ENCODE measurements around the gene TMEM52. TPM values are rescaled to one million over a fixed set of nuclear protein-coding genes. Genes with fewer than 3 reads are reported as not detected.
A peak's percentile ranks its signal among the peaks of the same experiment; 100 is the strongest.

Gene TMEM52
- polyA plus RNA-seq, 1 of the 3 experiments (the other 2 are of a cell fraction): 4.8 TPM

DNA sequence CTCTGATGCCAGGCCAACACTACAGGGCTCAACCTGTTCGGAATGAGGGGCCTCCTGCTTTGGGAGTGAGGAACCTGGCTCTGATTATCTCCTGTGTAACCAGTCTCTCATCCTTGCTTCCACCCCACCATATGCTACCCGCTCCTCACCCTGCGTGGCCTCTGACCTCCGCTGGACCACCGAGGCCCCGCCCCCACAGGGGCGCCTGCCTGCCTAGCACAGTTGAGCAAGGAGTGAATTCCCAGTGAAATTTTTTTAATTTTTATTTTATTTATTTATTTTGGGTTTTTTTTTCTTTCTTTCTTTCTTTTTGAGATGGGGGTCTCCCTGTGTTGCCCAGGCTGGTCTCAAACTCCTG lies 26.3 kb downstream of the TMEM52 start:
- peaks cover 0 to 8% of the 10 kb centered on the region in 2 experiments for H3K36me3 ChIP-seq (replicated peaks in 1 of 2; ENCODE audit: control insufficient read depth in 1 of 2, insufficient read depth in 2 of 2, low read length in 1 of 2)
- peaks cover 0 to 39% of the 10 kb centered on the region in 2 experiments; a peak in 3 of 4 replicates for H3K4me1 ChIP-seq (ENCODE audit: control insufficient read depth in 1 of 2, insufficient read depth in 2 of 2, low read depth in 1 of 2, low read length in 1 of 2)
- H2AFZ ChIP-seq (ENCODE audit: low read depth): no peak overlapping the region
- DNase-seq: no peak
- no peak overlapping the region; the same call in 1 of the 2 replicates for H3K4me2 ChIP-seq
- no peaks in the 10 kb centered on the region for H3K9me3 ChIP-seq
- H3K9me2 ChIP-seq: no peaks in the 10 kb centered on the region
- H3K27ac ChIP-seq (ENCODE audit: low read depth in 2 of 2, low read length in 1 of 2): no peak overlapping the region
- ChIA-PET CTCF (interaction anchor here (1.3 to 2.0 kb wide), 4 partner anchors 13 to 152 kb away, joined by 5 to 9 read pairs (median 8); no protein-coding TSS in a partner anchor), POLR2A (no interaction called here)
- no peaks in the 10 kb centered on the region for H3K27me3 ChIP-seq (ENCODE audit: insufficient read depth)
- TF ChIP-seq, protein P1, sequence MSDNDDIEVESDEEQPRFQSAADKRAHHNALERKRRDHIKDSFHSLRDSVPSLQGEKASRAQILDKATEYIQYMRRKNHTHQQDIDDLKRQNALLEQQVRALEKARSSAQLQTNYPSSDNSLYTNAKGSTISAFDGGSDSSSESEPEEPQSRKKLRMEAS (IDR thresholded peaks at IDR 0.05; ENCODE audit: low read depth): no peak
- no peak for TF ChIP-seq TCF12 (IDR thresholded peaks at IDR 0.05)
- TF ChIP-seq, protein P2, sequence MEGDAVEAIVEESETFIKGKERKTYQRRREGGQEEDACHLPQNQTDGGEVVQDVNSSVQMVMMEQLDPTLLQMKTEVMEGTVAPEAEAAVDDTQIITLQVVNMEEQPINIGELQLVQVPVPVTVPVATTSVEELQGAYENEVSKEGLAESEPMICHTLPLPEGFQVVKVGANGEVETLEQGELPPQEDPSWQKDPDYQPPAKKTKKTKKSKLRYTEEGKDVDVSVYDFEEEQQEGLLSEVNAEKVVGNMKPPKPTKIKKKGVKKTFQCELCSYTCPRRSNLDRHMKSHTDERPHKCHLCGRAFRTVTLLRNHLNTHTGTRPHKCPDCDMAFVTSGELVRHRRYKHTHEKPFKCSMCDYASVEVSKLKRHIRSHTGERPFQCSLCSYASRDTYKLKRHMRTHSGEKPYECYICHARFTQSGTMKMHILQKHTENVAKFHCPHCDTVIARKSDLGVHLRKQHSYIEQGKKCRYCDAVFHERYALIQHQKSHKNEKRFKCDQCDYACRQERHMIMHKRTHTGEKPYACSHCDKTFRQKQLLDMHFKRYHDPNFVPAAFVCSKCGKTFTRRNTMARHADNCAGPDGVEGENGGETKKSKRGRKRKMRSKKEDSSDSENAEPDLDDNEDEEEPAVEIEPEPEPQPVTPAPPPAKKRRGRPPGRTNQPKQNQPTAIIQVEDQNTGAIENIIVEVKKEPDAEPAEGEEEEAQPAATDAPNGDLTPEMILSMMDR (IDR thresholded peaks at IDR 0.05): no peak
- no peak for TF ChIP-seq EP300 (IDR thresholded peaks at IDR 0.05; ENCODE audit: borderline replicate concordance in 1 of 2, low read depth in 1 of 2, low read length in 1 of 2)
- TF ChIP-seq GABPA (IDR thresholded peaks at IDR 0.05; ENCODE audit: low read depth): no peak
- TF ChIP-seq FOXM1 (IDR thresholded peaks at IDR 0.05; ENCODE audit: low read depth): no peak
- no peak for TF ChIP-seq FOSL2 (IDR thresholded peaks at IDR 0.05; ENCODE audit: borderline replicate concordance, low read depth)
- no peak for TF ChIP-seq RCOR1 (IDR thresholded peaks at IDR 0.05; ENCODE audit: low read length)
- no peak for TF ChIP-seq SIN3A (IDR thresholded peaks at IDR 0.05; ENCODE audit: borderline replicate concordance, low read depth, low read length)
- peaks cover 35% of the 10 kb centered on the region for H3K79me2 ChIP-seq (ENCODE audit: insufficient read depth)
- H3K4me3 ChIP-seq (ENCODE audit: low read depth in 2 of 2, low read length in 1 of 2): no peak overlapping the region
- H4K20me1 ChIP-seq (ENCODE audit: insufficient read depth): peaks cover 22% of the 10 kb centered on the region
- H3K9ac ChIP-seq: no peak overlapping the region
- H3F3A ChIP-seq (replicated peaks; ENCODE audit: insufficient read depth): peaks cover 6% of the 10 kb centered on the region
- 91% methylated on average over 7 of the region's 7 CpGs for WGBS (ENCODE audit: low lambda C conversion rate)

DNA sequence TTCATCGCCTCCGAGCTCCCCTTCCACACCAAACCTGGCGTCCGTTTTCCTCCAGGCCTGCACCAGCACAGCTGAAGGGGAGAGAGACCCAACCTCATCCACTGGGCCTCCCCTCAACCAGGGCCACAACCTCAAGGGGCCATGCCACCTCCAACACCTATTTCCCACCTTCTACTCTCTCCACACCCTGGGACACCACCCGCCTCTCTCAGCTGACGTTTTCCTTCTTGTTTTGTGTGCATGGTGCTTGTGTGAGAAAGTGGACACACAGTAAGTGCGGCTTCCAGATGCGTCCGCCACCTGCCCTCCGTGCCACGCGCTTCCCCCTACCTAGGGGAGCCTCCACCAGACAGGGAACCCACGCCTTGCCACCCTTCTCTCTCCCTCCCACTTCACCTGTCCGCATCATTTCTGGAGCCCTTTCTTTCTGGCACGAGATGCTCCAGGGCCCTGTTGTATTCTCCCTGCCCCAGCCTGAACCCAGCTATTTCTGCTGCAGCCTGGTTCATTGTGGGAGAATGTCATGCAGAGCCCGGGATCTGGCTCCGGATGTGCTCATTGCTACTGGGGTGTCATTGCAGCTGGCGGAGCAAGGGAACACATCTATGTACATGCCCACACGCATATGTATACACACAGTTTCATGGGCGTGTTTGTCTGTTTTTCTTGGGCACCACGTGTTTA lies 26.9 kb downstream of the TMEM52 start:
- Histone ChIP-seq H2AFZ (ENCODE audit: low read depth) (no peak overlapping the region), H3K79me2 (ENCODE audit: insufficient read depth) (peaks cover 41% of the 10 kb centered on the region), H3K9me3 (no peaks in the 10 kb centered on the region), H3K4me1 (ENCODE audit: control insufficient read depth in 1 of 2, insufficient read depth in 2 of 2, low read depth in 1 of 2, low read length in 1 of 2) (peaks cover 0 to 39% of the 10 kb centered on the region in 2 experiments; a peak in 3 of 4 replicates), H3K9ac (peak overlapping the region; percentile 61; the same call in 1 of the 2 replicates), H3K27ac (ENCODE audit: low read depth in 2 of 2, low read length in 1 of 2) (peak overlapping the region in 1 of 2 experiments; percentile 93; a peak in 2 of 4 replicates), H3K4me2 (peak overlapping the region; percentile 81), H3K27me3 (ENCODE audit: insufficient read depth) (no peaks in the 10 kb centered on the region), H3K9me2 (no peaks in the 10 kb centered on the region), H4K20me1 (ENCODE audit: insufficient read depth) (peaks cover 27% of the 10 kb centered on the region), H3F3A (replicated peaks; ENCODE audit: insufficient read depth) (peaks cover 9% of the 10 kb centered on the region), H3K4me3 (ENCODE audit: low read depth in 2 of 2, low read length in 1 of 2) (peak overlapping the region; percentile 55 to 86), H3K36me3 (replicated peaks in 1 of 2; ENCODE audit: control insufficient read depth in 1 of 2, insufficient read depth in 2 of 2, low read length in 1 of 2) (peaks cover 0 to 8% of the 10 kb centered on the region in 2 experiments)
- TF ChIP-seq, protein P3, sequence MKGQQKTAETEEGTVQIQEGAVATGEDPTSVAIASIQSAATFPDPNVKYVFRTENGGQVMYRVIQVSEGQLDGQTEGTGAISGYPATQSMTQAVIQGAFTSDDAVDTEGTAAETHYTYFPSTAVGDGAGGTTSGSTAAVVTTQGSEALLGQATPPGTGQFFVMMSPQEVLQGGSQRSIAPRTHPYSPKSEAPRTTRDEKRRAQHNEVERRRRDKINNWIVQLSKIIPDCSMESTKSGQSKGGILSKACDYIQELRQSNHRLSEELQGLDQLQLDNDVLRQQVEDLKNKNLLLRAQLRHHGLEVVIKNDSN (IDR thresholded peaks at IDR 0.05; ENCODE audit: borderline replicate concordance, low read depth): no peak
- TF ChIP-seq, protein P1 (IDR thresholded peaks at IDR 0.05; ENCODE audit: low read depth): no peak
- TF ChIP-seq FOXJ3 (CRISPR knock-in tag; IDR thresholded peaks at IDR 0.05) (no peak), SIN3A (IDR thresholded peaks at IDR 0.05; ENCODE audit: borderline replicate concordance, low read depth, low read length) (no peak), TAF1 (IDR thresholded peaks at IDR 0.05; ENCODE audit: borderline replicate concordance, low read depth, low read length) (no peak), MEF2A (IDR thresholded peaks at IDR 0.05; ENCODE audit: borderline replicate concordance, low read depth) (no peak), RAD21 (IDR thresholded peaks at IDR 0.05; ENCODE audit: low read length) (no peak), NFIC (IDR thresholded peaks at IDR 0.05; ENCODE audit: borderline replicate concordance) (no peak), NRF1 (IDR thresholded peaks at IDR 0.05; ENCODE audit: low read depth, low read length) (no peak)
- DNase-seq: no peak
- 92% methylated on average over 19 of the region's 21 CpGs for WGBS (ENCODE audit: low lambda C conversion rate)
- POLR2A ChIA-PET: interaction anchor here (1.5 kb wide), 1 partner anchor 16 kb away, joined by 3 read pairs; no protein-coding TSS in a partner anchor
- CTCF ChIA-PET: interaction anchor here (0.7 to 2.0 kb wide), 6 partner anchors 9 to 153 kb away, joined by 3 to 9 read pairs (median 6); no protein-coding TSS in a partner anchor

All from SK-N-SH (cell line).